K562 (cell line): Measurements from ENCODE around the gene ATRN. TPM values are rescaled to one million over a fixed set of nuclear protein-coding genes. Genes with fewer than 3 reads are reported as not detected.

Experiments used
- ATAC-seq: fragments of 200-7000 bp; cut with Tn5 transposase; 3 replicates; pipeline ENCODE4 v1.9.1; 2020; ENCODE audit warnings: moderate library complexity
- BruUV-seq: library from RNA; stranded (reverse); fragments of 400-500 nt; replicated peaks from 2 replicates; lab custom pipeline; 2021; lab: Mats Ljungman, UMichigan
- CTCF ChIA-PET: fragments of 300-600 bp; formaldehyde crosslinking; extraction: SDS; loops from one replicate; lab custom pipeline; 2021; ENCODE audit warnings: low intra/inter-chr PET ratio; lab: Yijun Ruan, JAX
- POLR2A ChIA-PET: fragments of 300-600, 350-650 bp; sonication (Branson Sonifier 250); formaldehyde crosslinking; extraction: SDS; loops from one replicate; lab custom pipeline; 2021; ENCODE audit warnings: antibody characterized with exemption, inconsistent platforms; lab: Yijun Ruan, JAX
- DNase-seq, 4 experiments: peaks; one replicate each; pipeline versions ENCODE4 v3.0.0 to v3.0.0-alpha.2; 2011 to 2018; ENCODE audit warnings: low spot score in 3 of 4, mixed read lengths in 3 of 4; ENCODE audit errors: extremely low read depth in 1 of 4
- FAIRE-seq: peaks from 2 replicates; lab custom pipeline; 2011; peaks lifted over from hg19 to GRCh38; lab: Jason Lieb, UNC
- H2AFZ ChIP-seq: 2 replicates; pipeline ENCODE4 v1.6.0; 2011; ENCODE audit warnings: low read depth, low read length, control low read depth, inconsistent platforms
- H3K27ac ChIP-seq: fragments of 200-600 bp; 3 replicates; pipeline ENCODE4 v1.8.0; 2011; ENCODE audit warnings: low read depth, mild to moderate bottlenecking, control low read depth, inconsistent platforms, low read length, moderate library complexity, mixed read lengths; ENCODE audit errors: extremely low read depth
- H3K27me3 ChIP-seq, 2 experiments: fragments of 300-600 bp in 1 of 2; 2 replicates in 1 of 2; 3 replicates in 1 of 2; pipeline versions ENCODE4 v1.6.0 to v1.8.0; 2011; ENCODE audit warnings: inconsistent platforms in 2 of 2, low read length in 2 of 2, mild to moderate bottlenecking in 1 of 2, mixed read lengths in 1 of 2, moderate library complexity in 1 of 2; ENCODE audit not compliant: control insufficient read depth in 2 of 2, insufficient read depth in 2 of 2
- H3K36me3 ChIP-seq: fragments of 300-600 bp; 3 replicates; pipeline ENCODE4 v1.8.0; 2011; ENCODE audit warnings: mild to moderate bottlenecking, low read length, inconsistent platforms; ENCODE audit not compliant: control insufficient read depth, insufficient read depth
- H3K4me1 ChIP-seq, 2 experiments: fragments of 200-600 bp in 1 of 2; replicated peaks in 1 of 2; 2 replicates in 1 of 2; 3 replicates in 1 of 2; pipeline versions ENCODE4 v1.5.1 to v1.8.0; 2011; ENCODE audit warnings: inconsistent platforms in 2 of 2, low read length in 2 of 2, mild to moderate bottlenecking in 1 of 2, mixed read lengths in 1 of 2, moderate library complexity in 1 of 2; ENCODE audit not compliant: control insufficient read depth in 2 of 2, insufficient read depth in 2 of 2
- H3K4me2 ChIP-seq: 2 replicates; pipeline ENCODE4 v1.6.1; 2011; ENCODE audit warnings: low read length, control low read depth, inconsistent platforms, mixed read lengths; ENCODE audit not compliant: insufficient read depth
- H3K4me3 ChIP-seq: fragments of 200-600 bp; sonication (generic), shearing (Covaris generic); 2 replicates; pipeline ENCODE4 v1.5.1; 2016; ENCODE audit warnings: control low read depth, inconsistent platforms
- H3K79me2 ChIP-seq: fragments of 200-600 bp; 3 replicates; pipeline ENCODE4 v1.8.0; 2011; ENCODE audit warnings: low read length, inconsistent platforms; ENCODE audit not compliant: control insufficient read depth, insufficient read depth
- H3K9ac ChIP-seq, 2 experiments: 2 replicates each; pipeline versions ENCODE4 v1.6.0 to v1.6.1; 2011; ENCODE audit warnings: low read depth in 2 of 2, low read length in 2 of 2, control low read depth in 1 of 2, inconsistent platforms in 1 of 2, mild to moderate bottlenecking in 1 of 2, mixed read lengths in 1 of 2; ENCODE audit not compliant: insufficient read depth in 1 of 2
- H3K9me1 ChIP-seq: one replicate; pipeline ENCODE4 v1.6.0; 2011; ENCODE audit warnings: inconsistent platforms, mild to moderate bottlenecking, low read length, moderate library complexity; ENCODE audit not compliant: control insufficient read depth, insufficient read depth
- H3K9me3 ChIP-seq: replicated peaks from 2 replicates; pipeline ENCODE4 v1.5.1; 2011; ENCODE audit warnings: low read depth, low read length, inconsistent platforms; ENCODE audit not compliant: control insufficient read depth, insufficient read depth
- H4K20me1 ChIP-seq: replicated peaks from 2 replicates; pipeline ENCODE4 v1.6.1; 2011; ENCODE audit warnings: low read length, inconsistent platforms, mixed read lengths; ENCODE audit not compliant: control insufficient read depth, insufficient read depth
- HNRNPK ChIP-seq: fragments of 200-400 bp; formaldehyde crosslinking; IDR thresholded peaks from one replicate; pipeline ENCODE4 v1.6.1; 2018; ENCODE audit warnings: mild to moderate bottlenecking, low read depth, low read length; ENCODE audit not compliant: poor library complexity, severe bottlenecking
- SMAD2 ChIP-seq: fragments of 150-350 bp; IDR thresholded peaks from 2 replicates; pipeline ENCODE4 v1.6.1; 2014; ENCODE audit warnings: low read depth, mild to moderate bottlenecking, low read length
- WGBS: fragments of 100-300 bp; shearing (Covaris generic); methylation state at CpG from one replicate; pipeline ENCODE4 v1.1.6; 2016; ENCODE audit warnings: low coverage, mixed read lengths; ENCODE audit not compliant: insufficient coverage; ENCODE audit errors: missing lambda C conversion rate; 5-methylcytosine and 5-hydroxymethylcytosine counted together
- in situ Hi-C: fragments of 300-500 bp; cut with MboI; formaldehyde crosslinking; loops from 4 replicates; pipeline ENCODE4 v1.15.0; 2018; ENCODE audit warnings: inconsistent platforms, mixed read lengths
- intact Hi-C: fragments of 100-400 bp; cut with micrococcal nuclease; formaldehyde crosslinking; loops from 2 replicates; pipeline ENCODE4 v1.14.2; 2022
- polyA plus RNA-seq, 8 experiments: library from polyadenylated mRNA; depleted of rRNA in 4 of 8; stranded (reverse) in 5 of 8; unstranded in 3 of 8; fragments of >200 nt; fragmentation: Nextera tagmentation in 2 of 8; fragmentation: Illumina TruSeq in 1 of 8; extraction: Ambion mirVana in 2 of 8; extraction: Trizol in 1 of 8; gene quantifications; 2 replicates each; pipeline versions ENCODE4 v1.2.1 to v1.2.3, GENCODE V29; 2011 to 2014; ENCODE audit warnings: inconsistent platforms in 1 of 8, missing spikeins in 1 of 8
- total RNA-seq, 7 experiments: library from RNA; depleted of rRNA in 6 of 7; stranded (reverse); fragments of >200 nt in 6 of 7; fragmentation: Illumina TruSeq in 2 of 7; extraction: Trizol in 2 of 7; gene quantifications; 2 replicates each; pipeline versions ENCODE4 v1.2.1 to v1.2.3, GENCODE V29; 2011 to 2021; ENCODE audit warnings: low replicate concordance in 1 of 7

The ATRN gene
- total and polyA plus RNA-seq, 9 of the 15 experiments (the other 6 are each of a cell fraction or from before 2014, with no cell fraction given) = 0.69 to 16.5 (median 7.6) TPM

- 53% methylated on average over 3 of the region's 3 CpGs for WGBS
- Histone ChIP-seq H2AFZ (no peak overlapping the region), H3K9ac (no peak overlapping the region), H3K36me3 (no peaks in the 10 kb centered on the region; the same call in 2 of the 3 replicates), H3K9me3 (no peaks in the 10 kb centered on the region), H3K9me1 (no peaks in the 10 kb centered on the region), H3K79me2 (peaks cover 4% of the 10 kb centered on the region; the same call in 1 of the 3 replicates), H3K4me2 (no peak overlapping the region), H3K27me3 (no peaks in the 10 kb centered on the region), H3K27ac (no peak overlapping the region), H4K20me1 (no peaks in the 10 kb centered on the region), H3K4me3 (no peak overlapping the region), H3K4me1 (no peaks in the 10 kb centered on the region)
- intact Hi-C loops = no loop called here
- CTCF ChIA-PET = no interaction called here
- POLR2A ChIA-PET = no interaction called here
- FAIRE-seq (no peak), DNase-seq (no peak), ATAC-seq (no peak)
- BruUV-seq = no TSS peak
- in situ Hi-C loops = no loop called here
- no peak for TF ChIP-seq HNRNPK
- TF ChIP-seq, all 486 proteins: peak for 0
Observed at GRCh38 chr20:3483309-3483708, 12.5 kb downstream of the ATRN start.

- intact Hi-C loops (no loop called here), in situ Hi-C loops (no loop called here)
- BruUV-seq = no TSS peak
- Histone ChIP-seq H3K79me2 (peaks cover 4% of the 10 kb centered on the region; the same call in 1 of the 3 replicates), H3K4me3 (no peak overlapping the region), H3K9me1 (no peaks in the 10 kb centered on the region), H3K9ac (no peak overlapping the region), H3K4me1 (no peaks in the 10 kb centered on the region), H3K27me3 (no peaks in the 10 kb centered on the region), H4K20me1 (no peaks in the 10 kb centered on the region), H3K4me2 (no peak overlapping the region), H3K36me3 (no peaks in the 10 kb centered on the region; the same call in 2 of the 3 replicates), H2AFZ (no peak overlapping the region), H3K27ac (no peak overlapping the region), H3K9me3 (no peaks in the 10 kb centered on the region)
- POLR2A ChIA-PET = no interaction called here
- WGBS = 42% methylated on average over 1 of the region's 1 CpG
- no peak for TF ChIP-seq SMAD2
- FAIRE-seq = no peak
- CTCF ChIA-PET = no interaction called here
- no peak for ATAC-seq
- no peak for DNase-seq
Observed at GRCh38 chr20:3483784-3484183, 13.0 kb downstream of the ATRN start.
